Stimulated activated naive CD8-positive, alpha-beta T cell treated with anti-CD3 and anti-CD28 coated beads, Interleukin-15, Interleukin-2, amounts not matched to agents 100 ng/mL and 50 ng/mL, for 24 hours (primary cell): Measurements from ENCODE around the gene PIMREG.
"Not testable (repeated sequence)": the region's sequence is repeated elsewhere in the genome, so short reads cannot be mapped to it uniquely, and the experiment has no call there.

Experiments
- H3K27ac Mint-ChIP-seq: one replicate; pipeline ENCODE4 v1.8.0; 2021; ENCODE audit warnings: mild to moderate bottlenecking, mixed read lengths
- H3K27me3 Mint-ChIP-seq: one replicate; pipeline ENCODE4 v1.8.0; 2021; ENCODE audit warnings: mixed read lengths
- H3K36me3 Mint-ChIP-seq: one replicate; pipeline ENCODE4 v1.8.0; 2021; ENCODE audit warnings: low read depth, mixed read lengths
- H3K4me1 Mint-ChIP-seq: one replicate; pipeline ENCODE4 v1.8.0; 2021; ENCODE audit warnings: low read depth, mixed read lengths
- H3K4me3 Mint-ChIP-seq: one replicate; pipeline ENCODE4 v1.8.0; 2021; ENCODE audit warnings: mild to moderate bottlenecking, mixed read lengths
- H3K9me3 Mint-ChIP-seq: one replicate; pipeline ENCODE4 v1.8.0; 2021; ENCODE audit warnings: mixed read lengths

Gene PIMREG

DNA sequence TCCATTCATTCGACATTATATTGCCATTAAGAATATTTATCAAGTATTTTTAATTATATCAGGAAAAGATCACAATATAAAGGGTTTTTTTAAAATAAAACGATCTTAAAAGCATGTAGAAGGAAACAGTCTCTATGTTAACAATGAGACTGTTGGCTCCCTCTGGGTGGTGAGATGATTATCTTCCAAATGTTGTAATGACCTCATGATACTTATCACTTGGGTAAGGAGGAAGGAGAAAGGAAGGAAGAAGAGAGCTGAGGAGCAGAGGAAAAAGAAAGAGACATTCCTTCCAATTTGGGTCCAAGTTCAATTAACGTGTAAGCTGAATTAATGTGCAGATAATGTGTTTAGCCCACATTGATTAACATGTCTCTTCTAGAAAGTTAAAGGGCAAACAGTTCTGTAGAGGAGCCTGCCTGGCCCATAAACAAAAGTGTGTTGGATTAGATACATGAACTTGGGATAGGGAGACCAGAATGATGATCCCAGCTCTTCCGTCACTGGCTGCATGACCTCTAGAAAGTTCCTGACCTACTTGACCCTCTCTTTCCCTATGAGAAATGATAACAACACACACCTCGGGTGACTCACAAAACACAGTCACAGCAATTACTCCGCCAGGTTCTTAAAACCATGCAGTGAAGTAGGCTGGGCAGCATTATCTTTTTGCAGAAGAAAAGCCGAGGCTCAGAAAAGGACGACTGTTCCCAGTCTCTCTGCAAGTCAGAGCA is 32.0 kb downstream of the PIMREG start:
- Mint-ChIP-seq H3K9me3 (no peaks in the 10 kb centered on the region), H3K4me1 (no peaks in the 10 kb centered on the region), H3K4me3 (no peak overlapping the region), H3K27ac (no peak overlapping the region), H3K36me3 (no peaks in the 10 kb centered on the region), H3K27me3 (no peaks in the 10 kb centered on the region)

GRCh38 chr17:6476810-6477179 is 32.5 kb downstream of the PIMREG start:
- H3K4me1 Mint-ChIP-seq: no peaks in the 10 kb centered on the region
- H3K36me3 Mint-ChIP-seq: no peaks in the 10 kb centered on the region
- no peak overlapping the region for H3K4me3 Mint-ChIP-seq
- H3K27me3 Mint-ChIP-seq: no peaks in the 10 kb centered on the region
- H3K9me3 Mint-ChIP-seq: no peaks in the 10 kb centered on the region
- H3K27ac Mint-ChIP-seq: no peak overlapping the region

DNA sequence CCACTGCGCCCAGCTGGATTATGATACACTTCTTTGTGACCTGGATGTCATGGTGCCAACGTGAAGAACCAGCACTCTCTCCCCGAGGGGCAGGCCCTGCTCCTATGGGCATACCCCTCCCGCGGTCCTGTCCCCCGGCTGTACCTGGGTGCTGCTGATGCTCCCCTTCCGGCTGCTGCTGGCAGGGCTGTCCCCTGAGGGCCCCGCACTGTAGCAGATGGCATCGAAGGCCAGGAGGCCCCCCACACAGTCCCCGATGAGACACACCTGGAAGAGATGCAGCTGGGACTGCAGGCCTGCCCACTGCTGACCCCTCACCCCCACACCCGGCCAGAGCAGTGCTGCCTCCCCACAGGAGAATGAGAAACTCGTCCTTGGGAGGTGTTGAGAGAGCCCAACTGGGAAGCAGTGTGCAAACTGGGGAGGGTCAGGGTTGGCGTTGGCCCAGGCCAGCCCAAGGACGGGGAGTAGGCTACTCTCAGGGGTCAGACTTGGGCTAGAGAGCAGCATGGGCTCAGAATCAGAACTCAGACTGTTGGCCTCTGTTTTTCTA is 33.7 kb downstream of the PIMREG start:
- Mint-ChIP-seq H3K9me3 (no peaks in the 10 kb centered on the region), H3K36me3 (no peaks in the 10 kb centered on the region), H3K4me1 (no peaks in the 10 kb centered on the region), H3K27me3 (no peaks in the 10 kb centered on the region), H3K27ac (no peak overlapping the region), H3K4me3 (no peak overlapping the region)

DNA sequence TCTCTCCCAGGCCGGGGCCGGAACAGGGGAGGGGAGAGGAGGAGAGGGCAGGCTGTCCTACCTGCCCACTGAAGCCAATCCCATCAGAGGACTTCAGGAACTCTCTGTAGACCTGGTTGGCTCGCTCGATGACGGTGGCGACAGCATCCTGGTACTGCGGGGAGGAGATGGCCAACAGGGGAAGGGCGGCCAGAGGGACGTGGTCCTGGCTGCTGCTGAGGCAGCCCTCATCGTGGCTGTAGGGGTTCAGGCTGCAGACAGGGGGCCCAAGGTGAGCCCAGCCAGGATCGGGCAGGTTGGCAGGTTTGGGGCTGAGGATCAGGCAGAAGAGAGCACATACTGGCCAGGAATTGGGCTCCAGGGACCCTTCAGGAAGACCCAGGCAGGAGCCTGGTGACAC is 34.2 kb downstream of the PIMREG start:
- Mint-ChIP-seq H3K9me3 (no peaks in the 10 kb centered on the region), H3K4me1 (no peaks in the 10 kb centered on the region), H3K4me3 (no peak overlapping the region)

GRCh38 chr17:6479622-6480302 is 35.5 kb downstream of the PIMREG start:
- Mint-ChIP-seq H3K4me1 (no peaks in the 10 kb centered on the region), H3K27me3 (no peaks in the 10 kb centered on the region), H3K9me3 (no peaks in the 10 kb centered on the region), H3K36me3 (no peaks in the 10 kb centered on the region), H3K27ac (no peak overlapping the region), H3K4me3 (no peak overlapping the region)

More for the DNA sequence above, 34.2 kb downstream of the PIMREG start:
- no peaks in the 10 kb centered on the region for H3K27me3 Mint-ChIP-seq
- H3K36me3 Mint-ChIP-seq: no peaks in the 10 kb centered on the region
- no peak overlapping the region for H3K27ac Mint-ChIP-seq

DNA sequence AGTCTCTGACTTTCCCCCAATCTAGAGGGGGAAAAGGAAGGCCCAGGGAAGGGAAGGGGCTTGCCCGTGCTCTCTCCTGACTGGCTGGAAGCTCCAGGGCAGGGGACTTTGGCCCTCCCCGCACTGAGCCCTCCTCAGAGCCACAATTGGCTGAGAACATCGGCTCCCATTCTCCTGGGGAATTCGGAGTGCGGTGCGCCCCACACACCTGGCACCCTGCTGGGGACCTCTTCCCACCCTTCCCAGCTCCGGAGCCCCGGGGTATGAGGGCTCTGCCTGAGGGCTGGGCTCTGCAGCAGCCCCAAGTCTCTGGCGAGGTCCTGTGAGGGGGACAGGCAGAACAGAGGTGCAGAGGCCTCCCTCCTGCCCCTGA is 36.0 kb downstream of the PIMREG start:
- no peaks in the 10 kb centered on the region for H3K4me1 Mint-ChIP-seq
- no peak overlapping the region for H3K27ac Mint-ChIP-seq
- no peak overlapping the region for H3K4me3 Mint-ChIP-seq
- H3K36me3 Mint-ChIP-seq: no peaks in the 10 kb centered on the region
- H3K9me3 Mint-ChIP-seq: no peaks in the 10 kb centered on the region
- H3K27me3 Mint-ChIP-seq: no peaks in the 10 kb centered on the region

GRCh38 chr17:6482105-6482455 is 37.8 kb downstream of the PIMREG start:
- Mint-ChIP-seq H3K4me1 (no peaks in the 10 kb centered on the region), H3K27me3 (no peaks in the 10 kb centered on the region), H3K4me3 (no peak overlapping the region), H3K27ac (no peak overlapping the region), H3K36me3 (no peaks in the 10 kb centered on the region), H3K9me3 (no peaks in the 10 kb centered on the region)

- H3K27me3 Mint-ChIP-seq, H3K4me3 Mint-ChIP-seq, H3K4me1 Mint-ChIP-seq, H3K36me3 Mint-ChIP-seq, H3K9me3 Mint-ChIP-seq, H3K27ac Mint-ChIP-seq: not testable (repeated sequence)
Measured at GRCh38 chr17:6482796-6483195, 38.5 kb downstream of the PIMREG start.

- H3K27ac Mint-ChIP-seq: no peak overlapping the region
- H3K4me3 Mint-ChIP-seq: no peak overlapping the region
- no peaks in the 10 kb centered on the region for H3K9me3 Mint-ChIP-seq
- no peaks in the 10 kb centered on the region for H3K36me3 Mint-ChIP-seq
- H3K27me3 Mint-ChIP-seq: no peaks in the 10 kb centered on the region
- no peaks in the 10 kb centered on the region for H3K4me1 Mint-ChIP-seq
Measured at GRCh38 chr17:6483507-6483906, 39.3 kb downstream of the PIMREG start.

GRCh38 chr17:6485646-6486412 is 41.6 kb downstream of the PIMREG start:
- Mint-ChIP-seq H3K36me3 (no peaks in the 10 kb centered on the region), H3K4me3 (no peak overlapping the region), H3K9me3 (no peaks in the 10 kb centered on the region), H3K27ac (no peak overlapping the region), H3K27me3 (no peaks in the 10 kb centered on the region), H3K4me1 (no peaks in the 10 kb centered on the region)

DNA sequence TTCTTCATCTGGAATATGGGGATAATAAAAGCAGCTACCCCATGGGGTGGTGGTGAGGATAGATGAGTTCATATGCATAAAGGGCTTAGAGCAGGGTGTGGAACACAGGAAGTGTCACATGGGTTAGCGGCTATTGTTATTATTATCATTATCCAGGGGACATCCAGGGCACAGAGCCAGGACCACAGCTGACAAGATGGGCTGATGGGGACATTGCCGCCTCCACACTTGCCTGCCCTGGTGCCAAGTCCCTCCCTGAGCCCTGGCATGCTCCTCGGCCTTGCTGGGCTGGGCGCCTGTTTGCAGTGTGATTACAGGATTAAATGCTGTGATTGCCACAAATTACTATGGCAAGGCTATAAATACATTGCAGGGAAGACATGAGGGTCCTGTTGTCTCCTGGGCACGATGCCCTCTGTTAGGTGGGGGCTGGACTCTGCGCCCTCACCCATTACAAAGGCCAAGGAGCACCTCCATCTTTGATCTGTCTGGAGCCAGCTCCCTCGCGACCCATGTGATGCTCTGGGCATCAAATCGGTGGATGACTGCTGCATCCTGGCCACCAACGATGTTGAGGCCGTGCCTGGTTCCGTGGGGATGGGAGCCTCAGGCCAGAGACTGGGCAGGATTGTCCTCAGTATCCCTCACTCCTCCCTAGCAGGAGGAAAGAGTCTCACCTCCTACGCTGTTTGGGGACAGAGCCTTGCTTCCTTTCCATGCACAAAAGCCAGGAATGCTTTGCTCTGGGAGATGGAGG is 43.2 kb downstream of the PIMREG start:
- no peak overlapping the region for H3K27ac Mint-ChIP-seq
- H3K4me1 Mint-ChIP-seq: no peaks in the 10 kb centered on the region
- H3K4me3 Mint-ChIP-seq: no peak overlapping the region
- H3K9me3 Mint-ChIP-seq: no peaks in the 10 kb centered on the region
- no peaks in the 10 kb centered on the region for H3K36me3 Mint-ChIP-seq
- H3K27me3 Mint-ChIP-seq: no peaks in the 10 kb centered on the region

GRCh38 chr17:6488008-6488539 is 43.8 kb downstream of the PIMREG start:
- no peak overlapping the region for H3K4me3 Mint-ChIP-seq
- H3K4me1 Mint-ChIP-seq: no peaks in the 10 kb centered on the region
- H3K9me3 Mint-ChIP-seq: no peaks in the 10 kb centered on the region
- H3K36me3 Mint-ChIP-seq: no peaks in the 10 kb centered on the region
- no peak overlapping the region for H3K27ac Mint-ChIP-seq
- no peaks in the 10 kb centered on the region for H3K27me3 Mint-ChIP-seq

- Mint-ChIP-seq H3K36me3 (no peaks in the 10 kb centered on the region), H3K27me3 (no peaks in the 10 kb centered on the region), H3K9me3 (no peaks in the 10 kb centered on the region), H3K27ac (no peak overlapping the region), H3K4me3 (no peak overlapping the region), H3K4me1 (no peaks in the 10 kb centered on the region)
Measured at GRCh38 chr17:6489016-6489550, 44.8 kb downstream of the PIMREG start.

DNA sequence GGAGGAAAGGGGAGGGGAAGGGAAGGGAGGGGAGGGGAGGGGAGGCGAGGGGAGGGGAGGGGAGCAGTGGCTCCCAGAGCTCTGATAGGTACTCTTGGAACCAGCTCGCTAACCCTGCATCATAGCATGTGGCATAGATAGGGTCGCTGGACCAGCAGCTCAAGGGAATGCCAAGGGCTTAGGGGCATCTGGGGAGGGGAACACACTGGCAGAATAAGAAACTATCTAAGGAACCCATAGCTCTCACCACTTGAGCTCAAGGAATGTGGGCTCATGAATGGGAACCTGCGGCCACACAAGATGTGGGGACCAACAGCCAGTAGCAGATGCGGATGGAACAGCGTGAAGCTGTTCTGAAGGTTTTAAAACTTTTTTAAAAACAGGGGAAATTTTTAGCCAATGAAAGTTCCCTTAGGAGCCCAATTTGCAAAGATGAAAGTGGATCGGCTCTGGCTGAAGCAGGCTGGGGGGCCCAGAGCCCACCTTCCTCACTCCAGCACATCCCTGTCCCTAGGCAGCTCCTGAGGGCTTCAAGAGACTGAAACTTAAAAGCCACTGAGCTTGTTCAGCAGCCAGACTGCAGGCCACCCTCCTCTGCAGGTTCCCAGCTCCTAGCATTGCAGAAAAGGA is 46.9 kb downstream of the PIMREG start:
- no peaks in the 10 kb centered on the region for H3K36me3 Mint-ChIP-seq
- H3K9me3 Mint-ChIP-seq: no peaks in the 10 kb centered on the region
- H3K4me1 Mint-ChIP-seq: peaks cover 9% of the 10 kb centered on the region
- no peak overlapping the region for H3K27ac Mint-ChIP-seq
- H3K4me3 Mint-ChIP-seq: no peak overlapping the region
- peaks cover 2% of the 10 kb centered on the region for H3K27me3 Mint-ChIP-seq
